Mesothelial cell of epicardium (in vitro differentiated cells): ENCODE measurements around the gene DDX1. TPM values are rescaled to one million over a fixed set of nuclear protein-coding genes. Genes with fewer than 3 reads are reported as not detected.
"Not testable (repeated sequence)": the region's sequence is repeated elsewhere in the genome, so short reads cannot be mapped to it uniquely, and the experiment has no call there.

Experiments
- DNase-seq, 2 experiments: peaks; one replicate each; pipeline ENCODE4 v3.0.0; 2021; ENCODE audit warnings: low spot score in 2 of 2; ENCODE audit not compliant: unreplicated experiment in 2 of 2
- H3K27ac Mint-ChIP-seq: 2 replicates; pipeline ENCODE4 v1.8.0; 2021; ENCODE audit warnings: mixed read lengths
- H3K27me3 Mint-ChIP-seq: 2 replicates; pipeline ENCODE4 v1.8.0; 2021; ENCODE audit warnings: low read depth, mixed read lengths
- H3K36me3 Mint-ChIP-seq: 2 replicates; pipeline ENCODE4 v1.8.0; 2021; ENCODE audit warnings: mixed read lengths
- H3K4me1 Mint-ChIP-seq: 2 replicates; pipeline ENCODE4 v1.8.0; 2021; ENCODE audit warnings: mixed read lengths
- H3K4me3 Mint-ChIP-seq: 2 replicates; pipeline ENCODE4 v1.8.0; 2021; ENCODE audit warnings: mild to moderate bottlenecking, moderate library complexity, mixed read lengths
- H3K9me3 Mint-ChIP-seq: 2 replicates; pipeline ENCODE4 v1.8.0; 2021; ENCODE audit warnings: mixed read lengths
- total RNA-seq: library from RNA; stranded (reverse); gene quantifications from 3 replicates; pipeline ENCODE4 v1.2.1, GENCODE V29; 2021
- TF ChIP-seq, protein P1 (sequence below): fragments of 200-600 bp; sonication (generic); IDR thresholded peaks from one replicate; pipeline ENCODE4 v1.5.0; 2021; ENCODE audit warnings: antibody characterized with exemption; ENCODE audit not compliant: unreplicated experiment

The DDX1 gene
- total RNA-seq, 1 donor from 2014 or later, result 88.9 TPM

- peak overlapping the region; percentile 43 for H3K27ac Mint-ChIP-seq
- no peaks in the 10 kb centered on the region for H3K9me3 Mint-ChIP-seq
- TF ChIP-seq, protein P1, sequence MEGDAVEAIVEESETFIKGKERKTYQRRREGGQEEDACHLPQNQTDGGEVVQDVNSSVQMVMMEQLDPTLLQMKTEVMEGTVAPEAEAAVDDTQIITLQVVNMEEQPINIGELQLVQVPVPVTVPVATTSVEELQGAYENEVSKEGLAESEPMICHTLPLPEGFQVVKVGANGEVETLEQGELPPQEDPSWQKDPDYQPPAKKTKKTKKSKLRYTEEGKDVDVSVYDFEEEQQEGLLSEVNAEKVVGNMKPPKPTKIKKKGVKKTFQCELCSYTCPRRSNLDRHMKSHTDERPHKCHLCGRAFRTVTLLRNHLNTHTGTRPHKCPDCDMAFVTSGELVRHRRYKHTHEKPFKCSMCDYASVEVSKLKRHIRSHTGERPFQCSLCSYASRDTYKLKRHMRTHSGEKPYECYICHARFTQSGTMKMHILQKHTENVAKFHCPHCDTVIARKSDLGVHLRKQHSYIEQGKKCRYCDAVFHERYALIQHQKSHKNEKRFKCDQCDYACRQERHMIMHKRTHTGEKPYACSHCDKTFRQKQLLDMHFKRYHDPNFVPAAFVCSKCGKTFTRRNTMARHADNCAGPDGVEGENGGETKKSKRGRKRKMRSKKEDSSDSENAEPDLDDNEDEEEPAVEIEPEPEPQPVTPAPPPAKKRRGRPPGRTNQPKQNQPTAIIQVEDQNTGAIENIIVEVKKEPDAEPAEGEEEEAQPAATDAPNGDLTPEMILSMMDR, result no peak
- H3K27me3 Mint-ChIP-seq, result no peaks in the 10 kb centered on the region
- peaks cover 2% of the 10 kb centered on the region for H3K36me3 Mint-ChIP-seq
- no peak for DNase-seq
- no peak overlapping the region for H3K4me3 Mint-ChIP-seq
- peaks cover 45% of the 10 kb centered on the region for H3K4me1 Mint-ChIP-seq
Measured at GRCh38 chr2:15679386-15679924, 87.8 kb downstream of the DDX1 start.

DNA sequence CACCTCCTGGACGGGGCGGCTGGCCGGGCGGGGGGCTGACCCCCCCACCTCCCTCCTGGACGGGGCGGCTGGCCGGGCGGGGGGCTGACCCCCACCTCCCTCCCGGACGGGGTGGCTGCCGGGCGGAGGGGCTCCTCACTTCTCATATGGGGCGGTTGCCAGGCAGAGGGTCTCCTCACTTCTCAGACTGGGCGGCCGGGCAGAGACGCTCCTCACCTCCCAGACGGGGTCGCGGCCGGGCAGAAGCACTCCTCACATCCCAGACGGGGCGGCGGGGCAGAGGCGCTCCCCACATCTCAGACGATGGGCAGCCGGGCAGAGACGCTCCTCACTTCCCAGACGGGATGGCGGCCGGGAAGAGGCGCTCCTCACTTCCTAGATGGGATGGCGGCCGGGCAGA lies 88.5 kb downstream of the DDX1 start:
- peaks cover 39% of the 10 kb centered on the region for H3K4me1 Mint-ChIP-seq
- H3K9me3 Mint-ChIP-seq, H3K4me3 Mint-ChIP-seq, H3K27ac Mint-ChIP-seq, DNase-seq, H3K36me3 Mint-ChIP-seq, H3K27me3 Mint-ChIP-seq: not testable (repeated sequence)

Other genes starting within 250 kb of the DDX1 start
- gene NBAS, start 30.5 kb upstream of the DDX1 start, total RNA-seq, result 50.0 to 55.2 TPM (median 52.9 TPM) in 3 replicates